GM15510 (cell line): Measurements from ENCODE around the gene NEGR1.

ENCODE experiments used
- POLR2A ChIP-seq: IDR thresholded peaks from 3 replicates; pipeline ENCODE4 v1.6.1; 2011; ENCODE audit warnings: borderline replicate concordance; ENCODE audit not compliant: insufficient read length; ENCODE audit errors: extremely low read depth

NEGR1 gene

GRCh38 chr1:71676979-71677925, 605.1 kb downstream of the NEGR1 start:
- TF ChIP-seq POLR2A = no peak

GRCh38 chr1:71668065-71668464, 614.3 kb downstream of the NEGR1 start:
- TF ChIP-seq POLR2A = no peak

GRCh38 chr1:71667216-71667615, 615.1 kb downstream of the NEGR1 start:
- TF ChIP-seq POLR2A = no peak

GRCh38 chr1:71666609-71667008, 615.7 kb downstream of the NEGR1 start:
- TF ChIP-seq POLR2A = no peak

GRCh38 chr1:71660411-71660810, 621.9 kb downstream of the NEGR1 start:
- TF ChIP-seq POLR2A = no peak

GRCh38 chr1:71657891-71658679, 624.3 kb downstream of the NEGR1 start:
- no peak for TF ChIP-seq POLR2A

- TF ChIP-seq POLR2A = no peak
These were observed 625.4 kb downstream of the NEGR1 start for GRCh38 chr1:71656902-71657301.

- TF ChIP-seq POLR2A = no peak
These were observed 626.7 kb downstream of the NEGR1 start for GRCh38 chr1:71655604-71656003.

- TF ChIP-seq POLR2A = no peak
These were observed 628.4 kb downstream of the NEGR1 start for GRCh38 chr1:71653952-71654351.

- no peak for TF ChIP-seq POLR2A
These were observed 631.1 kb downstream of the NEGR1 start for GRCh38 chr1:71651214-71651613.

GRCh38 chr1:71650119-71650518, 632.2 kb downstream of the NEGR1 start:
- no peak for TF ChIP-seq POLR2A

- no peak for TF ChIP-seq POLR2A
These were observed 632.7 kb downstream of the NEGR1 start for GRCh38 chr1:71649608-71650007.

GRCh38 chr1:71647513-71648300, 634.6 kb downstream of the NEGR1 start:
- TF ChIP-seq POLR2A = no peak

- no peak for TF ChIP-seq POLR2A
These were observed 637.3 kb downstream of the NEGR1 start for GRCh38 chr1:71645015-71645414.

GRCh38 chr1:71641903-71642302, 640.4 kb downstream of the NEGR1 start:
- TF ChIP-seq POLR2A = no peak

GRCh38 chr1:71640998-71641397, 641.3 kb downstream of the NEGR1 start:
- no peak for TF ChIP-seq POLR2A

GRCh38 chr1:71640116-71640515, 642.2 kb downstream of the NEGR1 start:
- TF ChIP-seq POLR2A = no peak
